Measurements from ENCODE around the gene MUS81. TPM values are rescaled to one million over a fixed set of nuclear protein-coding genes. Genes with fewer than 3 reads are reported as not detected.

The MUS81 gene
- total RNA-seq, 2 donors from 2014 or later: 64.3 to 68.6 TPM

- no peaks in the 10 kb centered on the region for H3K36me3 ChIP-seq
- no peak for DNase-seq (ENCODE audit: low spot score)
- intact Hi-C loops (cut with DNase I): no loop called here
- no peaks in the 10 kb centered on the region for H3K9me3 ChIP-seq
- H3K27me3 ChIP-seq (replicated peaks; ENCODE audit: insufficient read depth): no peaks in the 10 kb centered on the region
- TF ChIP-seq POLR2AphosphoS5 (IDR thresholded peaks at IDR 0.05): no peak
- peak overlapping the region; percentile 54 to 58 for H3K4me3 ChIP-seq
- peaks cover 17% of the 10 kb centered on the region for H3K4me1 ChIP-seq (replicated peaks)
- peak overlapping the region in 1 of 2 donors; percentile 93 for H3K27ac ChIP-seq
- 77% methylated on average over 14 of the region's 14 CpGs for WGBS
These were observed 26.8 kb downstream of the MUS81 start for GRCh38 chr11:65886826-65887722.

- H3K27ac ChIP-seq: peak overlapping the region; percentile 89 to 93
- no peak for DNase-seq (ENCODE audit: low spot score)
- WGBS: 2% methylated on average over 18 of the region's 23 CpGs
- peaks cover 17% of the 10 kb centered on the region for H3K4me1 ChIP-seq (replicated peaks)
- intact Hi-C loops (cut with DNase I): loop anchor here (2.0 kb wide), 2 partner anchors 31 to 73 kb away; partner anchors contain the start of gene SART1
- no peaks in the 10 kb centered on the region for H3K9me3 ChIP-seq
- no peaks in the 10 kb centered on the region for H3K27me3 ChIP-seq (replicated peaks; ENCODE audit: insufficient read depth)
- no peaks in the 10 kb centered on the region for H3K36me3 ChIP-seq
- peak overlapping the region; percentile 54 to 58 for H3K4me3 ChIP-seq
- TF ChIP-seq POLR2AphosphoS5 (IDR thresholded peaks at IDR 0.05): no peak
These were observed 27.5 kb downstream of the MUS81 start for GRCh38 chr11:65887723-65888162.

- Histone ChIP-seq H3K27ac (peak within 1 kb of the TSS; percentile 89 to 93), H3K4me1 (replicated peaks) (peaks cover 17% of the 10 kb centered on the region), H3K9me3 (no peaks in the 10 kb centered on the region), H3K4me3 (peak within 1 kb of the TSS; percentile 54 to 58), H3K36me3 (no peaks in the 10 kb centered on the region), H3K27me3 (replicated peaks; ENCODE audit: insufficient read depth) (no peaks in the 10 kb centered on the region)
- intact Hi-C loops (cut with DNase I): loop anchor here (2.0 kb wide), 2 partner anchors 31 to 73 kb away; partner anchors contain the start of gene SART1
- under 1% methylated on average over 54 of the region's 57 CpGs for WGBS
- TF ChIP-seq POLR2AphosphoS5 (IDR thresholded peaks at IDR 0.05): peak; percentile 96
- peak; percentile 80 for TF ChIP-seq POLR2A (IDR thresholded peaks at IDR 0.05)
- peak; percentile 83 to 99 (median 96) for TF ChIP-seq CTCF (IDR thresholded peaks at IDR 0.05)
- DNase-seq (ENCODE audit: low spot score): peak; percentile 97
These were observed 28.1 kb downstream of the MUS81 start, which contains the start of gene FIBP for GRCh38 chr11:65888163-65888814. Gene FIBP (minus strand): TSS chr11:65888471. CDS start chr11:65888418, 53 bp downstream.

GRCh38 chr11:65890324-65891218 is 30.3 kb downstream of the MUS81 start, which contains the start of gene CCDC85B:
Gene CCDC85B (plus strand): TSS chr11:65890673. CDS start chr11:65890784, 111 bp downstream.
- WGBS: under 1% methylated on average over 79 of the region's 94 CpGs
- H3K27me3 ChIP-seq (replicated peaks; ENCODE audit: insufficient read depth): no peaks in the 10 kb centered on the region
- peak within 1 kb of the TSS; percentile 52 to 73 for H3K4me3 ChIP-seq
- TF ChIP-seq POLR2AphosphoS5 (IDR thresholded peaks at IDR 0.05): peak; percentile 90
- peak; percentile 88 for TF ChIP-seq POLR2A (IDR thresholded peaks at IDR 0.05)
- peak in 3 of 4 experiments; percentile 5 to 43 (median 34) for TF ChIP-seq CTCF (IDR thresholded peaks at IDR 0.05)
- peak within 1 kb of the TSS; percentile 89 to 93 for H3K27ac ChIP-seq
- no peaks in the 10 kb centered on the region for H3K9me3 ChIP-seq
- intact Hi-C loops (cut with DNase I): loop anchor here (1.0 kb wide), 1 partner anchor 28 kb away; no protein-coding TSS in a partner anchor
- H3K36me3 ChIP-seq: no peaks in the 10 kb centered on the region
- peaks cover 17% of the 10 kb centered on the region for H3K4me1 ChIP-seq (replicated peaks)
- DNase-seq (ENCODE audit: low spot score): peak; percentile 98
